HG02885 (cell line): ENCODE results near the gene CISD1.

Source experiments
- ATAC-seq: cut with Tn5 transposase; IDR thresholded peaks from one replicate; pipeline ENCODE4 v1.9.1; 2021; ENCODE audit warnings: mild to moderate bottlenecking; ENCODE audit not compliant: unreplicated experiment, poor library complexity

CISD1 gene

DNA sequence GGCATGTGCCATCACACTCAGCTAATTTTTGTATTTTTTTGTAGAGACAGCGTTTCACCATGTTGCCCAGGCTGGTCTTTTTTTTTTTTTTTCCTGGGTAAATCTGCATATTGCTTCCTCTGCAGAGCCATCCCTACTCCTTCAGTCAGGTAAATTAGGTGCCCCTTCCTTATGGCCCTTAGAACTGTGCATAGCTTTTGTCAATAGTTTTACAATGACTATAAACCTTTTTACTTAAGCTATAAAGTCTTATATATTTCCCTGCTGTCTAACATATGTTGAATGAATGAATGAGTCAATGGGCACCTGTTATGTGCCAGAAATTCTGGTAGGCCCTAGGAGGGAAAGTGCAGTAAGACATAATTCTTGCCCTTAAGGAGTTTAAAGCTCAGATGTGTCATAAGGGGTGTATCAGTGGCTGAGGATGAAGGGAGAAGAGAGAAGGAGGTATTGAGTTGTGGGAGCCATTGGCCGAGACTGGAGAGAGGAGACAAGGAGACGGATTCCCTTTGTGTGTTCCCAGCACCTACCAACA lies 35.2 kb downstream of the CISD1 start:
- ATAC-seq = no peak

DNA sequence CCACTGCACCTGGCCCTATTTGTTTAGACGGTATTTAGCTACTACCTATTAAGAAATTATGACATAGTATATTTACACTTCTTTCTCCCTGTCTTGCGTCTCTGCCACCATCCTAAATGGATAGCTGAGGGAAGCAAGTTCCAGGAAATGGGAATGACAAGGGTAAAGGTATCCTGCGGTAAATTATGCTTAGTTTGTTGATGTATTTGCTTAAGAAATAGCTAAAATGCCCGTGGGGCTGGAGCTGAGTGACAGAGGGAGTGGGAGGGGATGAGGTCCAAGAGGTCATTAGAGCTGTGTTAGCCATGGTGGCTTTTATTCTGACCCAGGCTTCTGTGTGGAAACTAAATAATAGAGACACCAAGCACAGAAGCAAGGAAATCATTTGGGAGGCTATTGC lies 36.9 kb downstream of the CISD1 start:
- no peak for ATAC-seq

DNA sequence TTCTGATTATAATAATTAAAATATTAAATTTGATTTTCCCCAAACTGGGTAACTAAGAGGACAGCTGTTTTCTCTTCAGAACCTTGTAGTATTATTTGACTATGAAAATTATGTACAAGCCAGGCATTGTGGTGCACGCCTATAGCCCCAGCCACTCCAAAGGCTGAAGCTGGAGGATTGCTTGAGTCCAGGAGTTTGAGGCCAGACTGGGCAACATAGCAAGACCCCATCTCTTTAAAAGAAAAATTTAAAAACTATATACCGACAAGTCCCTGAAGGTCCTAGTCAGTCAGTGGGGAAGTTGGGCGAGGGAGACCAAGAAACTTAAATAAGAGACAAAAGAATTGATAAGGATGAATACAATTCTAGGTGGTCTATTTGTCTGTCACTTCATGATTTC lies 38.7 kb downstream of the CISD1 start:
- no peak for ATAC-seq

DNA sequence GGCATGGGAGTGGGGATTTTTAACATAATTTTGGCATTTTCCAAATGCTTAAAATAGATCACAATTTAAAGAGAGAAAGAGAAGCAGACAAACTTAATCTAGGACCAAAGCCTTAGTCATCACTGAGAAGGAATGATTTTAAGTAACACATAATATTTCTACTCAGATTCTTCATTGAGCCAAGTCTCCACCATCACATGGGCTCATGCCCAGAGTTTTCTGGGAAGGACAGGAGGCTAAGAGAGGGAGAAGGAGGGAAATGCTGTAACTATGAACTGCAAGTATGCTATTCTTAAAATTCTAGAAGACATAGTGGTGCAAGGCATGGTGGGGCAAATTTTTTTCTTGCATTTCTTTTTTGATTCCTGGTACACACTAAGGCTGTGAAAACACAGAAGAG lies 42.1 kb downstream of the CISD1 start:
- no peak for ATAC-seq

DNA sequence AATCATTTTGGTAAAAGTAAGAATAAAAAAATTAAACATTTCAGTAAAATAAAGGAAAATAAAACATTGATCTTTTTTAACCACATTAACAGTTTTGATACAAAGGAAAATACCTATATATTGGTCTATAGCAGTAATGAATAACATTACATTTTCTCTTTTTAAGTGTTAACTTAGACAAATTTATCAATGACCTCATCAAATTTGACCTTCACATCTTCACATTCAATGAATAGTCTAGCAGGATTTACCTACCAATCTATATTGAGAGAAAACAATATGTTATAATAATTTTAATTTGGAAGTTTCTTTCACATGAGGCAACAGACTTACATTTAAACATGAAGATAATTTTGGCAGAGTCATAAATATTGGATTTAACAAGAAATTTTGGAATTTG lies 47.9 kb downstream of the CISD1 start:
- no peak for ATAC-seq

DNA sequence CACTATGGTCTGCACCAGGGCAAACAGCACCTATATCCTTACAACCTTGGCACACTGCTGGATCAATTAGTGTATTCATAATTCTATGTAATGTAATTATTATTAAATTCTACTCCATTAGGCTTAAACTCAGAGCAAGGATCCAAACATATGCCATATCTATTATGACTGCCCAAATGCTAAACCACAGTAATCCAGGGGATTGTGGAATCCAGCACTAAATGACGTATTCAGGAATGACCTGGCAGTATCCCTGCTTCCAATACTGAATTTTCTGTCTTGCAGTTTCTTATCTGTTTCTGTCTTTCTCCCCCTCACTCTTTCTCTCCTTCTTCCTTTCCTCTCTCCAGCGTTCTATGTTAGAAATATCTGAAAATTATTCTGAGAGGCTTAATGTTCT lies 49.4 kb downstream of the CISD1 start:
- no peak for ATAC-seq

DNA sequence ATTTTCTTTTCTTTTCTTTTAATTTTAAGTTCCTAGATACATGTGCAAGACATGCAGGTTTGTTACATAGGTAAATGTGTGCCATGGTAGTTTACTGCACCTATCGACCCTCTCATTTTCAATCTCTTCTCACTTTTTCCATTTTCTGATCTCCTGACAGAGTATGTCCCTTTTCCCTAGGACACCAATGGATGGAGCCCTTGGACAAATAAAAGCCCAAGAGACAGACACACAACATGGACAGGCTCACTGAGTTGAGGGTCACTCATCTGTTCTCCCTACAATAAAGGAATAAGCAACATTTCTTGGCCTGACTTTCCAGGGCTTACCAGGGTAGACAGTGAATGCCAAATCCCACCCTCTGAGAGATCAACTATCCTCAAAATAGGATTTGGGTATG lies 50.6 kb downstream of the CISD1 start:
- no peak for ATAC-seq

DNA sequence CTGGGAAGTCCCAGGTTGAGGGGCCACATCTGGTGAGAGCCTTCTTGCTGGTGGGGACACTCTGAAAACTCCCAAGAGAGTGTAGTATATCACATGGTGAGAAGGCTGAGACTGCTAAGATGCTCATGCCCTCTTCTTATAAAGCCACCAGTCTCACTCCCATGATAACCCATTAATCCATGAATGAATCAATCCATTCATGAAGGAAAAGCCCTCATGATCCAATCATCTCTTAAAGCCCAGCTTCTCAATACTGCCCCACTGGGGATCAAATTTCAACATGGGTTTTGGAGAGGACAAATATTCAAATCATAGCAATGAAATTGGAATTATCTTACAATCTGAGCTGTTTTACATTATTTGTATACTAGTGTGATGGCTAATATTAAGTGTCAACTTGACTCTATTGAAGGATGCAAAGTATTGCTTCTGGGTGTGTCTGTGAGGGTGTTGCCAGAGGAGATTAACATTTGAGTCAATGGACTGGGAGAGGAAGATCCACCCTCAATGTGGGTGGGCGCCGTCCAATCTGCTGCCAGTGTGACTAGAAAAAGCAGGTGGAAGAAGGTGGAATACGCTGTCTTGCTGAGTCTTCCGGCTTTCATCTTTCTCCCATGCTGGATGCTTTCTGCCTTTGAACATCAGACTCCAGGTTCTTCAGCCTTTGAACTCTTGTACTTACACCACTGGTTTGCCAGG lies 51.5 kb downstream of the CISD1 start:
- no peak for ATAC-seq

DNA sequence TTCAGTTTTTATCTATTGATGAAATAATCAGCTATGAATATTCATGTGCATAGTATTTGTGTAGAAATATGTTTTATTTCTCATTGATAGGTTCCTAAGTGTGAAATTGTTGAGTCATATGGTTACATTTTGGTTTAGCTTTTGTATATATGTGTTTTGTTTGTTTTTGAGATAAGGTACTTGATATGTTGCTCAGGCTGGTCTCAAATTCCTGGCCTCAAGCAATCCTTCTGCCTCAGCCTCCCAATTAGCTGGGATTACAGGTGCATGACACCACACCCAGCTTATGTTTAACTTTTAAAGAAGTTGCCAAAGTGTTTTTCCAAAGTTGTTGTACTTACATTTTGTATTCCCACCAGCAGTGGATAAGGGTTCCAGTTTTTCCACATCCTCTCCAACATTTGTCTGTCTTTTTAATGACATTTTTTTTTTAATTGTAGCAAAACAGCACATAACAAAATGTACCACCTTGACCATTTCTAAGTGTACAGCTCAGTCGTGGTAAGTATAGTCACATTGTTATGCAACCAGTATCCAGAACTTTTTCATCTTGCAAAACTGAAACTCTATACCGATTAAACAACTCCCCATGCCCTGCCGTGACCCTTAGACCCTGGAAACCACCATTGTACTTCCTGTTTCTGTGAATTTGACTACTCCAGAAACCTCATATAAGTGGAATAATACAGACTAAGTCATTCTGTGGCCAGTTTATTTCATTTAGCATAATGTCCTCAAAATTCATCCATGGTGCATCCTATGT lies 53.3 kb downstream of the CISD1 start:
- ATAC-seq = peak; percentile 84

DNA sequence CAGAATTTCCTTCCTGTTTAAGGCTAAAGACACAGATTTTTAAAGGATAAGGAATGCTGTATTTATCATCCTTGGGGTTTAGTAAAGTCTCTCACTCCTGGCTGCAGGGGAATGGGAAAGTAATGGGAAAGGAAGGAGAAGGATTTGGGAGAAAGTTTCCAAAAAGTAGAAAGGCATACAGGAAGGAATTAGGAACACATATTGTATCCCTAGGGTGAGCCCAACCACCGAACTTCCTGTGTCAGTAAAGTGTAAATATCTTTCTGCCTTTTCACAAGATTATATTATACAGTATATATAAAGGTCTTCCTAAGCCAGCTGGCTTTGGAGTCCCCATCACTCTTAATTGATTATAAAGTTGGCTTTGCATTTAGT lies 53.9 kb downstream of the CISD1 start:
- ATAC-seq = no peak

DNA sequence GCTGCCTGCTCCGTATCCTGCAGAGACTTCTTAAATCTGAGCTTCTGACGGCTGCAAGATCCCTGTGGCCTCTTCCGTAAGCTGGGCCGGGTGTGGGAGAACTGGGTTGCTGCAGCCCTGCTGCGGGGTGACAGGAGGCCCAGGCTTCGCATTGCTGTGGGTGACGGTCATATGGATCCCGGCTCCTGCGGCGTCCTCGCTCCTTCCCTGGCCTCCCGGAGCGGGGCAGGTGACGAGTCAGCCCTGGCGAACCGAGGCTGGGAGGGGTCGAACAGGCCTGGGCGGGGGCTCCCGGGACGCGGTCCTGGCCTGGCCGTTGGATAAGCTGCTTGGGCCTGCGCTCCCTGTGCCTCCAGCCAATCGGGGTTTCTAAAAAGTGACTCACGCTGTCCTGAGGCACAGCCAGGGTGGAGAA lies 58.0 kb downstream of the CISD1 start:
- no peak for ATAC-seq

DNA sequence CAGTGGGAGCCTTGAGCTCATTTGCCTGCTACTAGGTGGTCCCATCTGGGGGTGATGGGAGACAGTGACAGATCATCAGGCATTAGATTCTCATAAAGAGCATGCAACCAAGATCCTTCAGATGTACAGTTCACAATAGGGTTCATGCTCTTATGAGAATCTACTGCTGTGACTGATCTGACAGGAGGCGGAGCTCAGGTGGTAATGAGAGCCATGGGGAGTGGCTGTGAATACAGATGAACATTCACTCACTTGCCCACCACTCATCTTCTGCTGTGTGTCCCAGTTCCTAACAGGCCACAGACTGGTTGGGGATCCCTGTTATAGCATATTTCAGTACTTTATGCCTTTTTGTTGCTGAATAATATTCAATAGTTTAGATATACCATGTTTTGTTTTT lies 59.3 kb downstream of the CISD1 start:
- ATAC-seq = no peak

DNA sequence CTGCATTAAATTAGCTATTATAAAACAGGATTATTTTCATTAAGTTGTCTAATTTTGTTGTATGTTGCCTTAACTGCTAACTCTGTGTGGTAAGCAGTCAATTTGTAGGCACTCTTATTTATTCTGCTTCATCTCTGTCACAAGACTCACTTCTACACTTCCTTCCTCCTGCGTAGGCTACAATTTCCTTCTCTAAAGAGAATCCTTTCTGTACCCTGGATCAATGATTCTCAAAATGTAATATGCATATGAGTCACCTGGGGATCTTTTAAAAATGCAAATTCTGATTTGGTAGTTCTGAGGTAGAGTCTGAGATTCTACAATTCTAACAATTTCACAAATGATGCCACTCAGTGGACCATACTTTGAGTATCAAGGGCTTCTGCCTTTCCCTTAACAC lies 61.5 kb downstream of the CISD1 start:
- no peak for ATAC-seq

DNA sequence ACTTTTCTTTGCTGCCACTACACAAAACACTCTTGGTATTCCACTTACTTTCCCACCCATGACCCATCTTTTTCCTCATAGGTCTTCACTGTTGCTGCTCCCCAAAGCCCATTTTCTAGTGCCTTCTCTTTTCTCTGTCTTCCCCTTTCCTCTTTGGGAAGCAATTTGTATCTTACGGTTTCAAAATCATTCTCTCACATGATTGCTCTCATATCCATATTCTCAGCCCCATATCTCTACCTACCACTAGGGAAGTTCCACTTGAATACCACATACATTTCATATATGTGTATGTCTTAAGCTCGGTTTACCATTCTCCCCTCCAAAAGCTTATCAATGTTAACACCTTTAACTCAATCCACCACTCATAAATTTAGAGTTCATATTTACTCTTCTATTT lies 62.7 kb downstream of the CISD1 start:
- ATAC-seq = no peak

DNA sequence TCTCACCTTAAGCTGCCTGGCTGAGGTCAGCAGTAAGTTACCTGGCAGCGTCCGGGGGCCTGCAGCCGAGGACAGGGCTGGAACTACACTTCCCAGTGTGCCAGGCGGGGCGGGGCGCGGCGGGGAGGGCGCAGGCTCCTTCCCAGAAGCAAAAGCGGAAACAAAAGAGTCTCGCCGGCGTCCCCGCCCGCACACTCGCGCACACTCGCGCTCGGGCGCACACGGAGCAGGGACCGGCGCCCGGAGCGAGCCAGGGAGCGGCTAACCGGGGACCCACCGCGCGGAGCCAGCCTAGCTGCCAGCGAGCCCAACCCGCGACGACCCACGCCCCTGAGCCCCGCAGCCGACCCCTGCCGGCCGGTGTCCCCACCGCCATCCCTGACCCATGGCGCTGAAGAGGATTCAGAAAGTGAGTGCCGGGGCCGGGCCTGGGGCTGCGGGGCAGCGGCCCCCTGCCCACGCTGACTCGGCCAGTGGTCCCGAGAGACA lies 65.9 kb downstream of the CISD1 start, which contains the start of gene UBE2D1:
TSS of gene UBE2D1 (plus strand) at position 190 of the 489 bp plus-strand sequence. CDS start at position 386, 196 bp downstream.
- ATAC-seq = peak; percentile 98

DNA sequence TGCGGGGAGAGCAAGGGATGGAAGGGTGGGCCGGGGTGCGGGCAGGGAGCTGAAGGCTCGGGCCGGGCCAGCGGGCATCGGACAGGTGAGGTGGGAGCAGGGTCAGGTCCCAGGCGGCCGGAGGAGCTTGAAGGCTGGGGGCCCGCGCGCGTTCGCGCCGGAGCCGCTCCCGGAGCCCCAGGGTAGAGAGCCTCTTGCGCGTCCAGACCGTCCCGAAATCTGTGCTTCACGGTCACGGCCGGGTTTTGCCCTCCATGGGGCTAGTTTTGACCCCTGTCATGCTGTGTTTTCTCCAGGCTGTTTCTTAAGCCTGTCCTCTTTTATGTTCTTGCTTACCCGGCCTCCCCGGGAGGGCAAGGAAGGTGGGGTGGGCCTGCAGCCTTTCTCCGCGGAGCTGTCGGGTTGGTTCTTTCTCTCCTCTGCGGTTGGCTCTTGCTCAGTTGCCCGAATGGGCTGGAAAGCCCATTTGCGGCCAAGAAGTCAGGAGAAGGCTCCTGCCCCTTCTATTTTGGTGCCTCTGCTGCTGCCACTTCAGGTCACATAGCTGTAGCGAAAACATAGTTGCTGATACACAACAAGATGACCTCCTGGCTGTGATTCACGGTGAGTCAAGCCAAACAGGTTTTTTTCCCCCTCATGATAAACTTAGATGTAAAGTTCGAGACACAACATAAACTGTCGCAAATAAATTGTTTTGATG lies 66.5 kb downstream of the CISD1 start:
- peak; percentile 47 for ATAC-seq

DNA sequence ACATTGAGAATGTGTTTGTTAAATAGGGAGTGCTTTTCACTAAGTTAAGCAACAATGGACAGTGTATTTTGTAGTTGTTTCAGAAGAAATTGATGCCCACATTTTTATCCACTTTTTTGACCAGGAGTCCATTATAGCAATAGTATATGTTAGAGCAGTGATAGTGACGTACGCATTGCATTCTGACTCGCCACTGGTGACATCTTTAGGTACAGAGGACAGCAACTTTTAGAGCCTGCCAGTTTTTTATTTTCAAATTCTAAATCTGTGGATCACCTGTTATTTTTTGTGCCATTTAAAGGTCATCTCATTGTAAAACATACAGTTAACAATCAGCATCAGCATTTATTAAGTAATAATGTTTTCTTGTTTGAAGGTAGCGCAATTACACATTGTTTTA lies 67.3 kb downstream of the CISD1 start:
- no peak for ATAC-seq
